H1 (cell line): ENCODE results near the gene ZNF592. TPM values are rescaled to one million over a fixed set of nuclear protein-coding genes. Genes with fewer than 3 reads are reported as not detected.

Source experiments
- CTCF ChIA-PET: fragments of 300-600 bp; sonication (Branson Sonifier 250); formaldehyde crosslinking; loops from one replicate; lab custom pipeline; 2021; ENCODE audit not compliant: partially characterized antibody; lab: Charles Lee
- POLR2A ChIA-PET: fragments of 300-600 bp; sonication (Branson Sonifier 250); formaldehyde crosslinking; loops from one replicate; lab custom pipeline; 2021; ENCODE audit warnings: inconsistent platforms; ENCODE audit not compliant: partially characterized antibody; lab: Charles Lee
- DNase-seq, 2 experiments: peaks; one replicate each; pipeline versions ENCODE4 v3.0.0 to v3.0.0-alpha.2; 2010 to 2022; ENCODE audit warnings: low spot score in 2 of 2, low read depth in 1 of 2, mixed read lengths in 1 of 2
- FAIRE-seq: peaks from 2 replicates; lab custom pipeline; 2011; peaks lifted over from hg19 to GRCh38; lab: Jason Lieb, UNC
- H2AFZ ChIP-seq: 2 replicates; pipeline ENCODE4 v1.8.1; 2012; ENCODE audit warnings: low read length, inconsistent platforms
- H2AK5ac ChIP-seq: 2 replicates; pipeline ENCODE4 v1.6.1; 2013; ENCODE audit warnings: low read depth, low read length
- H2BK120ac ChIP-seq: replicated peaks from 2 replicates; pipeline ENCODE3; 2013; ENCODE audit warnings: low read depth, low read length, inconsistent platforms
- H2BK12ac ChIP-seq: 2 replicates; pipeline ENCODE4 v1.6.1; 2013; ENCODE audit warnings: low read depth, low read length
- H2BK15ac ChIP-seq: 2 replicates; pipeline ENCODE4 v1.6.1; 2013; ENCODE audit warnings: low read length
- H2BK20ac ChIP-seq: 2 replicates; pipeline ENCODE4 v1.6.1; 2013; ENCODE audit warnings: low read length
- H2BK5ac ChIP-seq: 2 replicates; pipeline ENCODE4 v1.6.1; 2013; ENCODE audit warnings: low read depth, low read length
- H3K14ac ChIP-seq: 2 replicates; pipeline ENCODE4 v1.6.1; 2013; ENCODE audit warnings: inconsistent platforms; ENCODE audit not compliant: insufficient read length
- H3K18ac ChIP-seq: 2 replicates; pipeline ENCODE4 v1.6.1; 2013; ENCODE audit warnings: low read length; ENCODE audit errors: extremely low read depth
- H3K23ac ChIP-seq: 2 replicates; pipeline ENCODE4 v1.6.1; 2013; ENCODE audit warnings: inconsistent platforms; ENCODE audit not compliant: insufficient read length
- H3K23me2 ChIP-seq: 2 replicates; pipeline ENCODE4 v1.6.1; 2013; ENCODE audit warnings: low read depth, low read length
- H3K27ac ChIP-seq: 2 replicates; pipeline ENCODE4 v1.6.1; 2011; ENCODE audit warnings: low read depth, low read length, inconsistent platforms
- H3K27me3 ChIP-seq, 4 experiments: replicated peaks in 1 of 4; 1 replicate in 1 of 4; 2 replicates in 3 of 4; pipeline versions ENCODE4 v1.6.1 to v1.8.1; 2011 to 2013; ENCODE audit warnings: low read length in 3 of 4, mild to moderate bottlenecking in 3 of 4, inconsistent platforms in 2 of 4, mixed read lengths in 2 of 4, moderate library complexity in 1 of 4; ENCODE audit not compliant: control insufficient read depth in 3 of 4, insufficient read depth in 3 of 4; ENCODE audit errors: extremely low read depth in 1 of 4
- H3K36me3 ChIP-seq, 4 experiments: 2 replicates each; pipeline versions ENCODE4 v1.6.1 to v1.8.1; 2011 to 2013; ENCODE audit warnings: mild to moderate bottlenecking in 4 of 4, low read length in 3 of 4, moderate library complexity in 2 of 4, control low read depth in 1 of 4, inconsistent platforms in 1 of 4; ENCODE audit not compliant: insufficient read depth in 4 of 4, control insufficient read depth in 2 of 4
- H3K4ac ChIP-seq: replicated peaks from 2 replicates; pipeline ENCODE3; 2013; ENCODE audit warnings: low read length, low read depth, mixed read lengths, inconsistent platforms; ENCODE audit not compliant: insufficient read length
- H3K4me1 ChIP-seq, 4 experiments: replicated peaks in 1 of 4; 1 replicate in 1 of 4; 2 replicates in 3 of 4; pipeline versions ENCODE4 v1.6.1 to v1.8.1; 2011 to 2013; ENCODE audit warnings: low read length in 3 of 4, inconsistent platforms in 2 of 4, mixed read lengths in 1 of 4; ENCODE audit not compliant: insufficient read depth in 4 of 4, control insufficient read depth in 3 of 4
- H3K4me2 ChIP-seq, 2 experiments: 2 replicates each; pipeline versions ENCODE4 v1.6.1 to v1.8.1; 2011 to 2013; ENCODE audit warnings: low read depth in 2 of 2, low read length in 2 of 2, control low read depth in 1 of 2, inconsistent platforms in 1 of 2, mild to moderate bottlenecking in 1 of 2; ENCODE audit not compliant: insufficient read depth in 1 of 2
- H3K4me3 ChIP-seq, 4 experiments: fragments of 200-600, 300-600 bp in 1 of 4; sonication (generic), shearing (Covaris generic), sonication (Bioruptor Twin) in 1 of 4; 2 replicates each; pipeline versions ENCODE4 v1.5.1 to v1.8.1; 2011 to 2016; ENCODE audit warnings: low read length in 4 of 4, low read depth in 3 of 4, control low read depth in 2 of 4, inconsistent platforms in 2 of 4, mild to moderate bottlenecking in 2 of 4, mixed read lengths in 1 of 4, moderate library complexity in 1 of 4; ENCODE audit not compliant: insufficient read depth in 2 of 4; ENCODE audit errors: extremely low read depth in 1 of 4
- H3K56ac ChIP-seq: replicated peaks from 2 replicates; pipeline ENCODE3; 2013; ENCODE audit warnings: low read depth, mild to moderate bottlenecking, mixed read lengths, low read length, inconsistent platforms; ENCODE audit not compliant: insufficient read length
- H3K79me1 ChIP-seq: 2 replicates; pipeline ENCODE4 v1.6.1; 2013; ENCODE audit warnings: low read depth, low read length, control low read depth
- H3K79me2 ChIP-seq, 2 experiments: 2 replicates each; pipeline versions ENCODE4 v1.6.1 to v1.8.1; 2012 to 2013; ENCODE audit warnings: low read length in 2 of 2, mild to moderate bottlenecking in 2 of 2, inconsistent platforms in 1 of 2; ENCODE audit not compliant: insufficient read depth in 2 of 2, control insufficient read depth in 1 of 2
- H3K9ac ChIP-seq, 4 experiments: replicated peaks in 1 of 4; 1 replicate in 1 of 4; 2 replicates in 3 of 4; pipeline versions ENCODE4 v1.6.1 to v1.8.1; 2011 to 2013; ENCODE audit warnings: low read depth in 3 of 4, low read length in 3 of 4, control low read depth in 2 of 4, mild to moderate bottlenecking in 2 of 4, moderate library complexity in 2 of 4, inconsistent platforms in 1 of 4; ENCODE audit errors: extremely low read depth in 1 of 4
- H3K9me3 ChIP-seq, 2 experiments: 2 replicates each; pipeline versions ENCODE4 v1.6.1 to v1.8.1; 2012 to 2013; ENCODE audit warnings: mild to moderate bottlenecking in 2 of 2, moderate library complexity in 2 of 2, control low read depth in 1 of 2, inconsistent platforms in 1 of 2, low read depth in 1 of 2, low read length in 1 of 2, mixed read lengths in 1 of 2; ENCODE audit not compliant: insufficient read depth in 2 of 2
- H4K20me1 ChIP-seq, 2 experiments: replicated peaks in 1 of 2; 2 replicates each; pipeline versions ENCODE3 to v1.8.1; 2011 to 2013; ENCODE audit warnings: inconsistent platforms in 2 of 2, low read length in 2 of 2, mild to moderate bottlenecking in 1 of 2; ENCODE audit not compliant: insufficient read depth in 2 of 2, control insufficient read depth in 1 of 2
- H4K5ac ChIP-seq: 2 replicates; pipeline ENCODE4 v1.6.1; 2013; ENCODE audit warnings: low read length, low read depth, mixed read lengths, inconsistent platforms; ENCODE audit not compliant: insufficient read length
- H4K8ac ChIP-seq: 2 replicates; pipeline ENCODE4 v1.8.0; 2013; ENCODE audit warnings: mild to moderate bottlenecking, moderate library complexity, low read length, inconsistent platforms; ENCODE audit not compliant: insufficient read depth; ENCODE audit errors: extremely low read depth
- H4K91ac ChIP-seq: replicated peaks from 2 replicates; pipeline ENCODE3; 2013; ENCODE audit warnings: low read length, mixed read lengths, inconsistent platforms; ENCODE audit not compliant: insufficient read length
- CHD1 ChIP-seq: IDR thresholded peaks from 2 replicates; pipeline ENCODE4 v1.6.1; 2012; ENCODE audit warnings: low read depth, low read length, improper control_type of control experiment
- FOSL1 ChIP-seq: IDR thresholded peaks from 2 replicates; pipeline ENCODE4 v1.6.1; 2011; ENCODE audit warnings: mild to moderate bottlenecking, low read depth, low read length, moderate library complexity; ENCODE audit not compliant: insufficient read depth
- WGBS, 2 experiments: shearing (Covaris generic) in 1 of 2; methylation state at CpG; one replicate each; pipeline versions ENCODE4 v1.1.6 to v1.1.7; 2013 to 2015; ENCODE audit warnings: low lambda C conversion rate in 2 of 2, mixed read lengths in 2 of 2, inconsistent platforms in 1 of 2, low coverage in 1 of 2, missing lambda C conversion rate in 1 of 2; ENCODE audit not compliant: insufficient replicate concordance in 2 of 2, insufficient coverage in 1 of 2, insufficient read length in 1 of 2; ENCODE audit errors: extremely low coverage in 1 of 2, missing lambda C conversion rate in 1 of 2; 5-methylcytosine and 5-hydroxymethylcytosine counted together
- polyA plus RNA-seq, 7 experiments: library from polyadenylated mRNA; depleted of rRNA in 3 of 7; stranded (reverse) in 5 of 7; unstranded in 2 of 7; fragments of >200 nt in 5 of 7; fragments of 200-250 nt in 2 of 7; gene quantifications; 1 replicate in 5 of 7; 2 replicates in 1 of 7; 4 replicates in 1 of 7; pipeline versions ENCODE4 v1.2.1 to v1.2.3, GENCODE V29; 2011 to 2013; ENCODE audit warnings: missing spikeins in 2 of 7, mixed read lengths in 2 of 7
- total RNA-seq: library from RNA; stranded (reverse); fragmentation: NEBNext Ultra II Directional; extraction: Animal tissue kit (Norgen Biotek cat#: 25700); gene quantifications from 2 replicates; pipeline ENCODE4 v1.2.1, GENCODE V29; 2021

The ZNF592 gene
- total and polyA plus RNA-seq, 2 of the 8 experiments (the other 6 are each of a cell fraction or from before 2014, with no cell fraction given), result 14.2 to 33.0 TPM

GRCh38 chr15:84831613-84832012 is 83.2 kb downstream of the ZNF592 start:
- Histone ChIP-seq H4K8ac (no peak overlapping the region), H3K9me3 (no peaks in the 10 kb centered on the region), H4K5ac (no peak overlapping the region), H3K27ac (no peak overlapping the region), H2AFZ (no peak overlapping the region), H3K4me3 (no peak overlapping the region), H4K20me1 (peaks cover 1 to 2% of the 10 kb centered on the region in 2 experiments), H3K79me1 (no peaks in the 10 kb centered on the region), H3K79me2 (no peaks in the 10 kb centered on the region), H3K4me2 (no peak overlapping the region), H3K4me1 (peaks cover 0 to 2% (median 0%) of the 10 kb centered on the region in 4 experiments; a peak in 1 of 7 replicates), H2BK20ac (no peak overlapping the region), H4K91ac (no peak overlapping the region), H2BK12ac (no peak overlapping the region), H2BK5ac (no peak overlapping the region), H2BK120ac (no peak overlapping the region), H3K36me3 (peaks cover 0 to 5% (median 1%) of the 10 kb centered on the region in 4 experiments; a peak in 1 of 8 replicates), H3K4ac (no peak overlapping the region), H3K9ac (no peak overlapping the region), H3K14ac (no peak overlapping the region), H3K56ac (no peak overlapping the region), H2AK5ac (no peak overlapping the region), H2BK15ac (no peak overlapping the region), H3K27me3 (no peaks in the 10 kb centered on the region), H3K23me2 (no peaks in the 10 kb centered on the region), H3K23ac (no peak overlapping the region), H3K18ac (no peak overlapping the region)
- ChIA-PET CTCF (interaction anchor here (0.5 to 9.2 kb wide), 8 partner anchors 8 to 173 kb away, joined by 3 to 89 read pairs (median 5); no protein-coding TSS in a partner anchor), POLR2A (interaction anchor here (1.2 to 1.4 kb wide), 2 partner anchors 14 to 15 kb away, joined by 3 read pairs; partner anchors contain the start of gene ALPK3)
- TF ChIP-seq FOSL1 (no peak), CHD1 (no peak)
- DNase-seq (no peak), FAIRE-seq (no peak)
- WGBS, 2 experiments, result 87% methylated on average over 2 of the region's 2 CpGs; no CpG with 5 or more reads in 1 of the 2 experiments
